SU-DHL-6 (cell line): ENCODE measurements around the gene FBXO10.

Source experiments
- CTCF ChIP-seq: fragments of 200-600 bp; sonication (generic); IDR thresholded peaks from one replicate; pipeline ENCODE4 v1.5.1; 2017; ENCODE audit warnings: antibody characterized with exemption, mild to moderate bottlenecking, low read length, moderate library complexity; ENCODE audit not compliant: insufficient read depth, poor library complexity, severe bottlenecking
- EZH2phosphoT487 ChIP-seq: fragments of 200-600 bp; sonication (generic), shearing (Covaris generic); conservative IDR thresholded peaks from 2 replicates; pipeline ENCODE4 v1.6.1; 2018; ENCODE audit warnings: mild to moderate bottlenecking, antibody characterized with exemption, low read length, moderate library complexity, mixed read lengths

GRCh38 chr9:37464006-37464405, 112.2 kb downstream of the FBXO10 start:
- TF ChIP-seq CTCF: no peak
- no peak for TF ChIP-seq EZH2phosphoT487
